GM19023 (cell line): Measurements from ENCODE around the gene RIC3.

Experiments used
- ATAC-seq: cut with Tn5 transposase; IDR thresholded peaks from one replicate; pipeline ENCODE4 v1.9.1; 2021; ENCODE audit warnings: mild to moderate bottlenecking, moderate library complexity; ENCODE audit not compliant: unreplicated experiment

The RIC3 gene

GRCh38 chr11:8090756-8091155 is 78.1 kb downstream of the RIC3 start:
- ATAC-seq: no peak

DNA sequence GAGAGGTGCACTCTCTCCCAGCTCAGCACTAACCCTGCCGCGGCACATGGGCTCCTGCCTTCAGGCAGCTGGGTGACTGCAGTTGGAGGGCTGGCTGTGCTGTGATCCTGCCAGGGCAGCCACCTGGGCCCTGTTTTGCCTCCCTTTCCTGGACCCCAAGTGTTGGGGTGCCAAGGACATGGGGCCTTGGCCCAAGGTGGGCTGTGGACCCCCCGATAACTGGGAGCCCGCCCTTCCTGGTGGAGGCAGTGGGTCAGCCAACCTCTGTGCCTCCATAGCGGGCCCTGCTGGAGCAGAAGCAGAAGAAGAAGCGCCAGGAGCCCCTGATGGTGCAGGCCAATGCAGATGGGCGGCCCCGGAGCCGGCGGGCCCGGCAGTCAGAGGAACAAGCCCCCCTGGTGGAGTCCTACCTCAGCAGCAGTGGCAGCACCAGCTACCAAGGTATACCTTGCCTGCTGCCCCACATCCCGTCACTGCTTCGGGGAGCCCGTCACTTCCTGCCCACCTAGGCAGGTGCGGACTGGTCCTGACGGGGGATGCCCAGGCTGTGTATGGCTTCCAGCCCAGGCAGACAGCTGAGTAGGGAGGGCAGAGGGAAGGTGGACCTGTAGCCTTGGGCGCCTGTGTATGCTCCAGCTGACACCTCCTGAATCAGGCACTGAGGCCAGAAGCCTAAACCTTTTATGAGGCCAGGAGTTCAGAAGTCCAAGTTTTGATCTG is 78.9 kb downstream of the RIC3 start:
- ATAC-seq: no peak

DNA sequence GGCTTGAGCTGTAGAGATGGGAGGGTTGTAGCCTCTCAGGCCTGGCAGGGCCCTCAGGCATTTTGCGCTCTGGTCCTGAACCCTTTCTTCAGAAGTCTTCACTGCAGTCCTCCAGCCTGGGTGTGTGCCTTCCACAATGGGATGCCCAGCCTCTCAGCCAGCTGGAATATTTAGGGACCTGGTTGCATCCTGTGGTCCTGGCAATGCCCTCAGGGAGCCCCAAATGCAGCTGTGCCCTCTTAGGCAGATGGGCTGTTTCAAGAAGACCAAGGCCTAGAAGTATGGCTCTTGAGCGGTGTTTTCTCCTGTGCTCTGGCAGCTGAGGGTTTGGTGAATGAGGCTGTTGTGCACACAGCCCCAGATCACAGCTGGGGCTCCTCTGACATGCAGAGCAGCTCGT is 81.1 kb downstream of the RIC3 start:
- ATAC-seq: no peak

DNA sequence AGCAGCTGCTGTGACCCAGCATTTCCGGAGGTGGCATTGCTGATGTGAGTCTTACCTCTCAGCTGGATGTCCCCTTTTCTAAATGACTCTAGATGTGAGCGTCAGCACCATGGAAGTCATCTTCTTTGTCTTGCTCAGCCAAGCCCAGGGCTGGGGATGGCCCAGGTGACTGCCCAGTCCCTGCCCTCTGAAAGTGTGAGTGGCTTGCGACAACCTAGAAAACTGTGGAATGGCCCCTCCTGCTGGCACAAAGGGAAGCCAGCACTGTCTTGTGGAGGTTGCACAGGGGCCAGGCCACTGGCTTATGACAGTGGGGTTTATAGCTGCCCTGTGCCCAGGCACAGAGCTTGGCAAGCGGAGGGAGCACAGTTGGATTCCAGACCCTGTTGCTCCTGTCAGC is 81.6 kb downstream of the RIC3 start:
- peak; percentile 58 for ATAC-seq

- ATAC-seq: no peak
Observed at GRCh38 chr11:8086571-8086970, 82.3 kb downstream of the RIC3 start.

DNA sequence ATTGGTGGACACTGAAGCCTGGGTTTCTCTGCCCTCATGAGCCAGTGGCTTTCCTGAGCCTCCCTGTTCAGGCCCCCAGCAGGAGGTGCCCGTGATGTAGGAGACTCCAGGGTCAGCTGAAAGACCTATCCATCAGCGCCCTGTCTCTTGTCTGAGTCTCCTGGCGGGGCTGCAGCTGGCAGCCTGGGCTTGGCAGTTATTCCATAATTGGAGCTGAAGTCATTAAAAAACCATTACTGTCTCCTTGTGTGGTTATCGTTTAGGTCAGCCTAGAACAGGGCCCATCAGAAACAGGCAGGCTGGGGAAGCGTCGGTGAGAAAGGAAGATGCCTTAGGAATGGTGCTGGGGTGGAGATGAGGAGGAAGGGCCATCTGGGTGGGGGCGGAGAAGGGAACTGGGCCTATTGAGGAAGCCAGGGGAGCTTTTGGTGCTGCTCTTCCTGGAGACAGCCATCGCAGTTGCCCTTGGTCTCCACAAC is 82.8 kb downstream of the RIC3 start:
- no peak for ATAC-seq

- ATAC-seq: no peak
Observed at GRCh38 chr11:8085011-8085645, 83.7 kb downstream of the RIC3 start.

DNA sequence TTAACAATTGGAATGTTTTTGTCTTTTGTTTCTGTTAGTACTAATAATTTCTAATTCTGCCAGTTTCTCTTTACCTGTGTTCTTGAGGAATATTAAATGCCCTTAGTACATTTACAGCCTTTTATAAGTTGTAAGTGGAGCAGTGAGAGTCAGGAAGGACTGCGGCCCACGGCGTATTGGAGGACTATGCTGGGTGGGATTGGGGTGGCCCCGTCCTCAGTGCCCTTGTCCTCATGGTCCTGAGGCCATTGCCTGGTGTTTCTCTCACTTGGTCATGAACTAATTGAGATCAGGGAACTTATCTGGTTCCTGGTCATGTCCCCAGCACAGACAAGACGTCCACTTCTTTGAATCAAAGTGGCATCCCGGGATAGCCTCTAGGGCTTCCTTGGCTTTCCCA is 84.5 kb downstream of the RIC3 start:
- ATAC-seq: no peak

GRCh38 chr11:8083871-8084281 is 84.9 kb downstream of the RIC3 start:
- no peak for ATAC-seq

DNA sequence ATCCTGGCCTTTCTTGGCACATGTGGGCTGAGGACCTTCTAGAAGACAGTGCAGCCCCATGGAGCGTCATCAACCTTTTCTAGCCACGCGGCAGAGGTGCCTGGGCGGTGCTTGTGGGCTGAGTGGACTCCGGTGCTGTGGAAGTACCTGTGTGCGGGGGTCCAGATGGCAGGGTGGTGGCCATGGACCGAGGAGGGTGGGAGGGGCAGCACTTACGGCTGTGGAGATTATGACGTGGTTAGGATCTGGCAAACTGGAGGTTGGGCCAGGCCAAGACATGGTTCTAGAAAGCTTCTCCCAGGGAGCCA is 85.8 kb downstream of the RIC3 start:
- no peak for ATAC-seq

GRCh38 chr11:8082391-8083087 is 86.3 kb downstream of the RIC3 start:
- no peak for ATAC-seq

GRCh38 chr11:8081591-8082250 is 87.1 kb downstream of the RIC3 start:
- ATAC-seq: no peak

- no peak for ATAC-seq
Observed at GRCh38 chr11:8080674-8081590, 87.9 kb downstream of the RIC3 start, which contains the start of gene TUB. Gene TUB (plus strand): TSS chr11:8081211. CDS start chr11:8081511, 300 bp downstream.

- no peak for ATAC-seq
Observed at GRCh38 chr11:8080069-8080670, 88.7 kb downstream of the RIC3 start.

- no peak for ATAC-seq
Observed at GRCh38 chr11:8079111-8079675, 89.6 kb downstream of the RIC3 start.

GRCh38 chr11:8075119-8075726 is 93.6 kb downstream of the RIC3 start:
- no peak for ATAC-seq

DNA sequence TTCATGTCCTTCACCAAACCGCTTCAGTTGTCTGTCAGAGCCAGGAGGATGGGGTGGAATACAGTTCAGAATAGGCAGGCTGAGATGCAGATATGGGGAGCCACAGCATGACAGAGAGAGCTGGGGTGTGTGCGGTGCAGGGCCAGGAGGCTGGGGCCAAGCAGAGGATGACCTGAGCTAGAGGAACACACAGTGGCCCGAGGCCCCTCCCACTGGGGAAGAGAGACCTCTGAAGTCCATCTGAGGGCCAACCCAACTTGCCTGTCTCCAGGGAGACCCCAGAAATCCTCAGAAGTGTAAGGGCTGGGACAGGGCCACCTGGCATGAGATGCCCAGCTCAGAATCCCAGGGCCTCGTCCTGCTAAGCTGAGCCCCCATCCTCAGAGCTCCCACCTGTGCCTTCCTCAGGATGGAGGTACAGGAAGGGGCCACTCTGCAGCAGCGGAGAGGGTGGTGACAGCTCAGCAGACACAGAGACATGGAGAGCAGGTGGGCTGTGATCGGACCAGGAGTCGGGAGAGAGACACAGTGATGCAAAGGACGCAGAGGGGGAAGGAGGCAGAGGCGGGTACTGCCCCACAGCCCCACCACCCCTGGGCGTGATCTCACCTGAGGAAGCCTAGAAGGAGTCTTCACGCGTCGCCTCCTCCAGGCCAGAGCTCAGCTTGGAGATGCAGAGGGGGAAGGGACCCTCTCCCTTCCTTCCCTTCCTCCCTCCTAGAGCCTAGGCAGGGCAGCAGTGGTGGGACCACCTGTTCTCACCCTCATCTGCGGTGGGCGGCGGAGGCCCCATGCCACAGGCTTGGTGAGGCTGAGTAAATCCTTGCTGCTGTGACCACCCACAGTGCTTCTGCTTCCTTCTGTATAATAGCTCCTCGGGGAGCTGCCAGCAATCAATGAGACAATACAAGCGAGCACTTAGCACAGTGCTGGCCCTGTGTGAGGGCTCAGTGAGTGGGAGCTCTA is 96.9 kb downstream of the RIC3 start:
- no peak for ATAC-seq

GRCh38 chr11:8070417-8071115 is 98.3 kb downstream of the RIC3 start:
- ATAC-seq: no peak
